ENCODE results near the gene DSCAML1. TPM values are rescaled to one million over a fixed set of nuclear protein-coding genes. Genes with fewer than 3 reads are reported as not detected.

Gene DSCAML1
- total and polyA plus RNA-seq, 2 of the 8 experiments (the other 6 are each of a cell fraction or from before 2014, with no cell fraction given) = 0.19 to 0.24 TPM

GRCh38 chr11:117378976-117379865 lies 417.8 kb downstream of the DSCAML1 start:
- no peaks in the 10 kb centered on the region for H4K20me1 ChIP-seq (replicated peaks in 1 of 2; ENCODE audit: control insufficient read depth in 1 of 2, insufficient read depth in 2 of 2, low read length in 2 of 2)
- H4K8ac ChIP-seq (ENCODE audit: extremely low read depth, insufficient read depth, low read length) = no peak overlapping the region; the same call in 1 of the 2 replicates
- peaks cover 0 to 3% (median 0%) of the 10 kb centered on the region in 4 experiments; a peak in 3 of 7 replicates for H3K4me1 ChIP-seq (replicated peaks in 1 of 4; ENCODE audit: control insufficient read depth in 3 of 4, insufficient read depth in 4 of 4, low read length in 3 of 4)
- H3K23me2 ChIP-seq (ENCODE audit: low read depth, low read length) = no peaks in the 10 kb centered on the region
- H4K91ac ChIP-seq (replicated peaks; ENCODE audit: insufficient read length, low read length) = no peak overlapping the region
- H3K27me3 ChIP-seq (replicated peaks in 1 of 4; ENCODE audit: control insufficient read depth in 3 of 4, extremely low read depth in 1 of 4, insufficient read depth in 3 of 4, low read length in 3 of 4) = no peaks in the 10 kb centered on the region
- no peak overlapping the region for H3K4me3 ChIP-seq (ENCODE audit: extremely low read depth in 1 of 4, insufficient read depth in 2 of 4, low read depth in 3 of 4, low read length in 4 of 4)
- peaks cover 0 to 22% (median 2%) of the 10 kb centered on the region in 4 experiments; a peak in 3 of 8 replicates for H3K36me3 ChIP-seq (ENCODE audit: control insufficient read depth in 2 of 4, insufficient read depth in 4 of 4, low read length in 3 of 4)
- no peaks in the 10 kb centered on the region for H3K9me3 ChIP-seq (ENCODE audit: insufficient read depth in 2 of 2, low read depth in 1 of 2, low read length in 1 of 2)
- ChIA-PET CTCF (ENCODE audit: partially characterized antibody) (interaction anchor here (0.6 to 2.3 kb wide), 7 partner anchors 12 to 232 kb away, joined by 3 to 8 read pairs (median 3); no protein-coding TSS in a partner anchor), POLR2A (ENCODE audit: partially characterized antibody) (no interaction called here)
- H2AK5ac ChIP-seq (ENCODE audit: low read depth, low read length) = no peak overlapping the region
- no peak overlapping the region for H2BK15ac ChIP-seq (ENCODE audit: low read length)
- H3K18ac ChIP-seq (ENCODE audit: extremely low read depth, low read length) = no peak overlapping the region
- no peaks in the 10 kb centered on the region; the same call in none of the 2 replicates for H3K79me1 ChIP-seq (ENCODE audit: low read depth, low read length)
- no peak for DNase-seq (ENCODE audit: low read depth in 1 of 2, low spot score in 2 of 2)
- no peak overlapping the region for H4K5ac ChIP-seq (ENCODE audit: insufficient read length, low read depth, low read length)
- H2BK5ac ChIP-seq (ENCODE audit: low read depth, low read length) = no peak overlapping the region
- no peak overlapping the region for H3K4me2 ChIP-seq (ENCODE audit: insufficient read depth in 1 of 2, low read depth in 2 of 2, low read length in 2 of 2)
- no peak for FAIRE-seq
- H3K9ac ChIP-seq (replicated peaks in 1 of 4; ENCODE audit: extremely low read depth in 1 of 4, low read depth in 3 of 4, low read length in 3 of 4) = no peak overlapping the region
- no peak overlapping the region for H3K56ac ChIP-seq (replicated peaks; ENCODE audit: insufficient read length, low read depth, low read length)
- TF ChIP-seq ATF2 (IDR thresholded peaks at IDR 0.05; ENCODE audit: low read length) (no peak), RXRA (IDR thresholded peaks at IDR 0.05; ENCODE audit: insufficient read depth, low read depth, low read length) (no peak), E2F6 (IDR thresholded peaks at IDR 0.05) (no peak), PHF8 (conservative IDR thresholded peaks at IDR 0.05; ENCODE audit: low read depth, low read length) (no peak)
- H3K23ac ChIP-seq (ENCODE audit: insufficient read length) = no peak overlapping the region
- no peak overlapping the region for H3K27ac ChIP-seq (ENCODE audit: low read depth, low read length)
- H3K14ac ChIP-seq (ENCODE audit: insufficient read length) = no peak overlapping the region
- H2BK120ac ChIP-seq (replicated peaks; ENCODE audit: low read depth, low read length) = no peak overlapping the region
- H3K4ac ChIP-seq (replicated peaks; ENCODE audit: insufficient read length, low read depth, low read length) = no peak overlapping the region
- H3K79me2 ChIP-seq (ENCODE audit: control insufficient read depth in 1 of 2, insufficient read depth in 2 of 2, low read length in 2 of 2) = no peaks in the 10 kb centered on the region
- WGBS, 2 experiments (ENCODE audit: extremely low coverage in 1 of 2, insufficient coverage in 1 of 2, insufficient read length in 1 of 2, insufficient replicate concordance in 2 of 2, low coverage in 1 of 2, low lambda C conversion rate in 2 of 2, missing lambda C conversion rate in 1 of 2) = 90% methylated on average over 12 of the region's 12 CpGs; no CpG with 5 or more reads in 1 of the 2 experiments
- H2BK20ac ChIP-seq (ENCODE audit: low read length) = no peak overlapping the region
- H2BK12ac ChIP-seq (ENCODE audit: low read depth, low read length) = no peak overlapping the region
- no peak overlapping the region for H2AFZ ChIP-seq (ENCODE audit: low read length)

Measured in H1 (cell line).